Tibial nerve (tissue), 3 donors: ENCODE data around the gene ANKRD37.

ENCODE experiments used
- CTCF ChIP-seq, 5 experiments: fragments of 200-600 bp in 3 of 5; fragments of 450-650 bp in 2 of 5; sonication (generic) in 3 of 5; IDR thresholded peaks; one replicate each; pipeline ENCODE4 v1.5.1; 2016 to 2019; ENCODE audit warnings: antibody characterized with exemption in 5 of 5, mild to moderate bottlenecking in 3 of 5, moderate library complexity in 2 of 5
- POLR2A ChIP-seq, 2 donors: fragments of 450-650 bp; IDR thresholded peaks; one replicate each; pipeline ENCODE4 v1.6.1; 2017; ENCODE audit warnings: antibody characterized with exemption in 2 of 2, mild to moderate bottlenecking in 2 of 2, moderate library complexity in 2 of 2

- TF ChIP-seq CTCF (IDR thresholded peaks at IDR 0.05), result no peak
- TF ChIP-seq POLR2A (IDR thresholded peaks at IDR 0.05), result no peak
These were observed 15.8 kb downstream of the ANKRD37 start for GRCh38 chr4:185412412-185412811.
